ENCODE results near the gene SARM1.

SARM1 gene

DNA sequence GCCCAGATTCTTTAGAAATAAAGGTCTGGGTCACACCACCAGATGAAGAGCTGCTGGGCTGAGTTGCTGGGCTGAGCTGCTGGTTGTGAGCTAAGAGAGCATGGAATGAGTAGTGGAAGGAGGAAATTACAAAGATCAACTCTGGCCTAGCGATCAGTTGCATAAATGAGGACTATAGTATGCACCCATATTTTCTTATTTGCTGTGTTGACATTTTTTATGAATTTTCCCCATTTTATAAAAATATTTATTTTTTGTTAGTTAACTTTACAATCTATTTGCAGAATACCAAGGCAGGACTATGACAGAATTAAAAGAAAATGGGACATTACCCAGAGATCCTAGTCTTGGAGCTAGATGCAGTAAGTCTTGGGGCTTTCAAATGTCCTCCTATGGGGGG is 78.4 kb downstream of the SARM1 start (continued):
- TF ChIP-seq, protein P1, sequence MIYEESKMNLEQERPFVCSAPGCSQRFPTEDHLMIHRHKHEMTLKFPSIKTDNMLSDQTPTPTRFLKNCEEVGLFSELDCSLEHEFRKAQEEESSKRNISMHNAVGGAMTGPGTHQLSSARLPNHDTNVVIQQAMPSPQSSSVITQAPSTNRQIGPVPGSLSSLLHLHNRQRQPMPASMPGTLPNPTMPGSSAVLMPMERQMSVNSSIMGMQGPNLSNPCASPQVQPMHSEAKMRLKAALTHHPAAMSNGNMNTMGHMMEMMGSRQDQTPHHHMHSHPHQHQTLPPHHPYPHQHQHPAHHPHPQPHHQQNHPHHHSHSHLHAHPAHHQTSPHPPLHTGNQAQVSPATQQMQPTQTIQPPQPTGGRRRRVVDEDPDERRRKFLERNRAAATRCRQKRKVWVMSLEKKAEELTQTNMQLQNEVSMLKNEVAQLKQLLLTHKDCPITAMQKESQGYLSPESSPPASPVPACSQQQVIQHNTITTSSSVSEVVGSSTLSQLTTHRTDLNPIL (CRISPR knock-in tag; IDR thresholded peaks at IDR 0.05; ENCODE audit: low read depth), result no peak
- TF ChIP-seq ZFP3 (CRISPR knock-in tag; IDR thresholded peaks at IDR 0.05) (no peak), ZNF8 (CRISPR knock-in tag; IDR thresholded peaks at IDR 0.05) (no peak), ZNF70 (CRISPR knock-in tag; IDR thresholded peaks at IDR 0.05) (no peak), TOX (CRISPR knock-in tag; IDR thresholded peaks at IDR 0.05; ENCODE audit: borderline replicate concordance) (no peak)
- TF ChIP-seq, protein P2, sequence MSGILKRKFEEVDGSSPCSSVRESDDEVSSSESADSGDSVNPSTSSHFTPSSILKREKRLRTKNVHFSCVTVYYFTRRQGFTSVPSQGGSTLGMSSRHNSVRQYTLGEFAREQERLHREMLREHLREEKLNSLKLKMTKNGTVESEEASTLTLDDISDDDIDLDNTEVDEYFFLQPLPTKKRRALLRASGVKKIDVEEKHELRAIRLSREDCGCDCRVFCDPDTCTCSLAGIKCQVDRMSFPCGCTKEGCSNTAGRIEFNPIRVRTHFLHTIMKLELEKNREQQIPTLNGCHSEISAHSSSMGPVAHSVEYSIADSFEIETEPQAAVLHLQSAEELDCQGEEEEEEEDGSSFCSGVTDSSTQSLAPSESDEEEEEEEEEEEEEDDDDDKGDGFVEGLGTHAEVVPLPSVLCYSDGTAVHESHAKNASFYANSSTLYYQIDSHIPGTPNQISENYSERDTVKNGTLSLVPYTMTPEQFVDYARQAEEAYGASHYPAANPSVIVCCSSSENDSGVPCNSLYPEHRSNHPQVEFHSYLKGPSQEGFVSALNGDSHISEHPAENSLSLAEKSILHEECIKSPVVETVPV (CRISPR knock-in tag; IDR thresholded peaks at IDR 0.05), result no peak

Measured in SK-N-SH treated with all-trans-retinoic acid at 6 μM for 48 hours (cell line).